Measurements from ENCODE around the gene BIRC5. TPM values are rescaled to one million over a fixed set of nuclear protein-coding genes. Genes with fewer than 3 reads are reported as not detected.
A peak's percentile ranks its signal among the peaks of the same experiment; 100 is the strongest.

BIRC5 gene
- total and polyA plus RNA-seq, 12 donors, result 0.13 to 7.6 (median 0.61) TPM; not detected in 2

- Histone ChIP-seq H3K4me1 (peaks cover 0 to 4% (median 0%) of the 10 kb centered on the region in 9 donors), H3K4me3 (no peak overlapping the region), H3K36me3 (no peaks in the 10 kb centered on the region), H3K9me3 (no peaks in the 10 kb centered on the region), H3K27me3 (no peaks in the 10 kb centered on the region), H3K27ac (no peak overlapping the region)
- intact Hi-C loops (cut with DNase I), result loop anchor here in 1 of 10 donors (10.0 kb wide), 1 partner anchor 125 kb away; no protein-coding TSS in a partner anchor
- no peak for DNase-seq
- no peak for TF ChIP-seq CTCF (IDR thresholded peaks at IDR 0.05)
- ATAC-seq, result no peak
- WGBS, 2 donors, result 78 to 83% methylated on average over 12 of the region's 12 CpGs
Observed at GRCh38 chr17:78240012-78240655, 26.1 kb downstream of the BIRC5 start.

GRCh38 chr17:78240839-78241238, 26.8 kb downstream of the BIRC5 start:
- no peaks in the 10 kb centered on the region for H3K36me3 ChIP-seq
- H3K4me1 ChIP-seq, result no peaks in the 10 kb centered on the region
- TF ChIP-seq CTCF (IDR thresholded peaks at IDR 0.05), result no peak
- intact Hi-C loops (cut with DNase I), result loop anchor here in 1 of 10 donors (10.0 kb wide), 1 partner anchor 126 kb away; no protein-coding TSS in a partner anchor
- ATAC-seq (no peak), DNase-seq (no peak)
- H3K27me3 ChIP-seq, result no peaks in the 10 kb centered on the region
- H3K27ac ChIP-seq, result no peak overlapping the region
- WGBS, 2 donors, result 83 to 85% methylated on average over 9 of the region's 9 CpGs
- H3K9me3 ChIP-seq, result no peaks in the 10 kb centered on the region
- no peak overlapping the region for H3K4me3 ChIP-seq

- DNase-seq (no peak), ATAC-seq (peak in 7 of 8 donors; percentile 8 to 55 (median 38))
- H3K27me3 ChIP-seq, result no peaks in the 10 kb centered on the region
- H3K36me3 ChIP-seq, result no peaks in the 10 kb centered on the region
- H3K9me3 ChIP-seq, result no peaks in the 10 kb centered on the region
- no peak overlapping the region for H3K4me3 ChIP-seq
- no peak overlapping the region for H3K27ac ChIP-seq
- WGBS, 2 donors, result 78 to 87% methylated on average over 13 of the region's 13 CpGs
- TF ChIP-seq CTCF (IDR thresholded peaks at IDR 0.05), result no peak
- intact Hi-C loops (cut with DNase I), result loop anchor here in 1 of 10 donors (10.0 kb wide), 1 partner anchor 127 kb away; no protein-coding TSS in a partner anchor
- H3K4me1 ChIP-seq, result no peaks in the 10 kb centered on the region
Observed at GRCh38 chr17:78241277-78242023, 27.4 kb downstream of the BIRC5 start.

- H3K36me3 ChIP-seq, result no peaks in the 10 kb centered on the region
- H3K9me3 ChIP-seq, result no peaks in the 10 kb centered on the region
- WGBS, 2 donors, result 83 to 85% methylated on average over 21 of the region's 21 CpGs
- ATAC-seq (peak in 2 of 8 donors; percentile 6 to 13), DNase-seq (no peak)
- no peak overlapping the region for H3K4me3 ChIP-seq
- no peak for TF ChIP-seq CTCF (IDR thresholded peaks at IDR 0.05)
- no peaks in the 10 kb centered on the region for H3K4me1 ChIP-seq
- H3K27ac ChIP-seq, result no peak overlapping the region
- intact Hi-C loops (cut with DNase I), result loop anchor here in 1 of 10 donors (10.0 kb wide), 1 partner anchor 127 kb away; no protein-coding TSS in a partner anchor
- no peaks in the 10 kb centered on the region for H3K27me3 ChIP-seq
Observed at GRCh38 chr17:78242024-78242742, 28.1 kb downstream of the BIRC5 start.
